Muscle of back (tissue), 11 donors: ENCODE results near the gene FGF10. TPM values are rescaled to one million over a fixed set of nuclear protein-coding genes. Genes with fewer than 3 reads are reported as not detected.
A peak's percentile ranks its signal among the peaks of the same experiment; 100 is the strongest.

ENCODE experiments used
- DNase-seq, 3 donors: peaks; one replicate each; pipeline versions ENCODE4 v3.0.0 to v3.0.0-alpha.2; 2013
- polyA plus RNA-seq, 10 donors: library from polyadenylated mRNA; unstranded; fragments of 120-200 nt; gene quantifications; one replicate each; pipeline ENCODE4 v1.2.1, GENCODE V29; 2013; ENCODE audit not compliant: insufficient read length in 10 of 10

Gene FGF10
- polyA plus RNA-seq, 10 donors, result 3.1 to 7.6 (median 5.9) TPM

DNA sequence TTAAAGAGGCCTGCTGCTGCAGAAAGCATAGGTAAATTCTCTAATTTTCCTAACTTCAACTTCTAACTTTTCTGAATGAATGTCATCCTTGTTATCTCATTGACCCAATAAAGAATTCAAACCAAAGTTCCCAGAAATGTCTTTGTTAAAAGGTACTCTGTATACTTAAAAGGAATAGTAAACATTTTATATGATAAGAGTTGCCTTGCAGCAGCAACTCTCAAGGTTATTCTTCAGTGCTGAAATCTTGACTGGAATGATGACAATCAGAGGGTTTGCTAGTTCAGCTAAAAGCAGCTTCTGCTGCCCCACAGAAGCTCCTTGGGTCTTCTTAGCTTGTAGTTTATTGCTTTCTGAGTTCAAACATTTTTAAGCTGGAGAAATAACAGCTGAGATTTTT, 28.3 kb downstream of the FGF10 start:
- DNase-seq, result peak in 1 of 3 donors; percentile 13

DNA sequence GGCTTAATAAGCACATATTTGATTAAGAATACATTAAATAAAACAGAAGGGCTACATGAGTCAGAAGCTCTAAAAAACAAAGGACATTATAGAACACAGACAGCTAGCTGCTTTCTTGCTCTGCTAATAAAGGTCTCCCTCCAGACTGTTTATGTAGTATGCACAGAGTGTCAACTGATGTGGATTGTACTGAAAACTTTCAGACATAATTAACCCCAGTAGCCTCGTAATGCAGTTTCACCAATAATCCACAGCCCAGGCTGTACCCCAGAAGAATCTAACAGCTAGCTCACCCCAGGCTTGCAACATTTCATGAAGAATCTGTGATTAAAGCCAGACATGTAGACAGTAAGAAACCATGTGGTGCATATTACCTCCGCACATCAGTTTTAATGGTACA, 30.8 kb downstream of the FGF10 start:
- peak in 1 of 3 donors; percentile 18 for DNase-seq

DNA sequence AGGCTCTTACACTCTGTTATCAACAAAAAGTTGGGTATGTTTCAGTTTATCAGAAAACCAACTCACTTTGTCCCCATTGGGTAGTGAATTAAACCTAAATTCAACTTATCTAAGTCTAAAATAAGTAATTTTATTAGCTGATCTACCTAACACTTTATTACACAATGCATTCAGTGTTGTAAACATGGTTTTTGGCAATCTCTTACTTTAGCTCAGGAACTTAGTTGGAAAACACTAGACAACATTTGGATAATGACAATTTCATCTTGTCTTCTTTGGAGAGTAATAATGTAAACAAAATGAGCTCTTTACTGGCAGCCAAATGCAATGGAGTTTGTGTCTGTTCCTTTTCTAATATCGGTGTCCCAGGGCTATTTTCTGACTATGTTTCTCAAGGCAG, 33.0 kb downstream of the FGF10 start:
- DNase-seq, result peak; percentile 21 to 62 (median 38)

DNA sequence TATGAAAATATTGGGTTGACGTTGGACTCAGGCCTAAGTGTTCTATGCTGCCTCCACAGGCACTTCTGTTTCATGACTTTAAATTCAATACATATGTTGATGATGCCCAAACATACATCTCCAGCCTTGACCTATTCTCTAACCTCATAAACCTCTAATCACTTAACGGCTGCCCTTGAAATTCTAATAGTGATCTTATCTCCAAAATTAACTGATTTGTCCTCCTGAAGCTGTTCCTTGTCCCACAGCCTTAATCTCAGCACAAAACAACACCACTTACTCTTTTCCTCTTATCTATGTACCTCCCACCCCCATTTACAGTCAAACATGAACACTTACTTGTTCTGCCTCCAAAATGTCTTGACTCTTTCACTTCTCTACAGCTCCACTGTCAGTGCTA, 43.3 kb downstream of the FGF10 start:
- no peak for DNase-seq

DNA sequence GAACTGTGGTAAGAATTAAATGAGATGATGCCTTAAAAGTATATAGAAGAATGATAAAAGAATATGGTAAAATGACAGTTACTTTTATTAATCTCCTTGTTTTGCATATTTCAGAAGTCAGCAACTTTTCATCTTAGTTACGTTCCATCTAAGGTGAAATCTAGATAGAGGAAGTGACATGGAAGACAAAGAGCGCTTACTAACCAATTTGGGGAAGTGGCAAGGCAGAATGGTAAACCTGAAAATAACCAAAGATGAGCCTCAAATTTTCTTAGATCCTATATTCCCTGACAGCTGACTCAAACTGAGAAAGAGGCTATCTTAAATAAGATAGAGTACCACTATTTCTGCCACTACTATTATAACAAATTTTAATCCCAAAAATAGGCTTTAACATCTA, 52.5 kb downstream of the FGF10 start:
- DNase-seq, result no peak

DNA sequence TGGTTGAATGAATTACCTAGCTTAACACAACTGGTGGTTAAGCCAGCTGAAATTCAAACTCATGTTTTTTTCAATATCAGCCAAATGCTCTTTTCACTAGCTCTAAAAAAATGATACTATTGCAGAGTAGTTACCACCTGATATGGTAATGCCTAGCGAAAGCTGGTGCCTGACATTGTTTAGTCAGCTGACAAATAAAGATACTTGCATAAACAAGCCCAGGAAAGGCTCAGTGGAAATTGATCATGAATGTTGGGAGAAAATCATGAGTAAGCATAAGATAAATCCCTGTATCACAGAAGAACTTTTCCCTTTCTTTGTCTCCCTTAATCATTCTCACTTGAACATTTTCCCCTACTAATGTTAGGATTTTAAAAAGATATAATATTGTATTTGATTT, 54.6 kb downstream of the FGF10 start:
- no peak for DNase-seq

DNA sequence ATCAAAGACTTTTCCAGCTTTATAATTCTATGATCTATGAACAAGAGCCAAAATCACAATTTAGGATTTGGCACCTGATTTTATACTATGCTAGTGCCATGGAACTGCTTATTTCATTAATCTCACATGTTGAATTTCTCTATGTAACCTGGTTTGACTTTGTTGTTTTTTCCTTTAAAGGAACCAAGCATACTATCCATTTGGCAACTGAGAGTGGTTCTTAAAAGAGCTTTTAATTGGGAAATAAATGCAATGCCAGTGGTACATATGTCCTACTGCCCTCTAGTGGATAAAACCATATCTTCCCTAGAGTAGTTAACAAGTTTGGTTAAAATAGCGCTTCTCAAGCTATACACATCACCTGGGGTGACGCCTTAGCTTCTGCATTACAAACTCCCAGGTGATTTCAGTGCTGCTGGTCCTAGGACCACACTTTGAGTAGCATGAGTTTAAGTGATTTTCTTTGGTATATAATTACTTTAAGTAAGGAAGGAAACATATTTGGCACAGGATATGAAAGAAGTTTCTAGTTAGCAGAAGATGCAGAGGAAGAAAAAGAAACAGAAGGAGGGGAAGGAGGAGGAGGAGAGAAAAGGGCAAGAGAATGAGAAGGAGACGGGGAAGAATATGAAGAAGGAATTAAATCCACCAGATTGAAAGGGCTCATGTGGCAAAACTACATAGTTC, 56.8 kb downstream of the FGF10 start:
- peak; percentile 3 to 53 (median 34) for DNase-seq

DNA sequence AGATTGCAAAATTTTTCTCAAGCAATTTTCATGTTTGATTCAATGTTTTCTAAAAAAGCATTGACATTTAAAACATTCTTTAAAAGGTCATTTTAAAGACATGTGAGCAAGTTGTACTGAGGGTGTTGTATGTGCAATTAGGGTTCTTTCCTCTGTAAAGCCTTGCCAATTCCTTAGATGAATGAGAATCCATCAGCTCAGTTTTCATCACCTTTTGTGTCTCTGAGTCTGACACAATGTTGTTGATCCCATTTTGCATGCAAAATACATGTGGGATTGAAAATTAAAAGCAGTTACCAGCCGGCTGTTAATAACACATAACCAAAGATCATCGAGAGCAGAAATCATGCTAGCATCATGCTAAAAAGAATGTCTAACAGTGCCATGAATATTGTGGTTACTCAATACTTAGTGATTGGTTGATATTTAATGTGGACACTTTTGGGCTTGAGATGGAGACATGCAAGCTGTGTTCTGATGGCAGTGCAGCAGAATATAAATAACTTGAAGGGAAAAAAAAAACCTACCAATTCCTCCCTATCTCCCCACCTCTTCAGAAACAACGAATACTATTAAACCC, 57.7 kb downstream of the FGF10 start:
- peak in 1 of 3 donors; percentile 21 for DNase-seq

DNA sequence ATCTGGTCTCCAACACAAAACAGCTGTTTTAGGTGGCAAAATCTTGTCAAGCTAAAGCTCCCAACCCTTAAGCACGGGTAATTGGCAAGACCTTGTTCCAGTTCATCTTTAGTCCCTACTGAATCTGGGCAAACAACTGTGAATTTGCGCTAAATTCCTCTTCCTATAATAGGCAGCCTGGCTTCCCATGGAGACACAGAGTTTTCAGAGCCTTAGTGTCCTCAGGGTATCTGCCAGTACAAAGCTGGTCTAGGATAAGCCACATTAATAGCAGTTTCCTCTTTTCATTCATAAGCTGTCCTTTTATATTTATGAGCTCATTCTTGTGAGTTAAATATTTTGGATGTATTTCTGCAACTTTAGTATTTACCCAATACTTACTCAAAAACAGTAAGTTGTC, 59.5 kb downstream of the FGF10 start:
- no peak for DNase-seq

DNA sequence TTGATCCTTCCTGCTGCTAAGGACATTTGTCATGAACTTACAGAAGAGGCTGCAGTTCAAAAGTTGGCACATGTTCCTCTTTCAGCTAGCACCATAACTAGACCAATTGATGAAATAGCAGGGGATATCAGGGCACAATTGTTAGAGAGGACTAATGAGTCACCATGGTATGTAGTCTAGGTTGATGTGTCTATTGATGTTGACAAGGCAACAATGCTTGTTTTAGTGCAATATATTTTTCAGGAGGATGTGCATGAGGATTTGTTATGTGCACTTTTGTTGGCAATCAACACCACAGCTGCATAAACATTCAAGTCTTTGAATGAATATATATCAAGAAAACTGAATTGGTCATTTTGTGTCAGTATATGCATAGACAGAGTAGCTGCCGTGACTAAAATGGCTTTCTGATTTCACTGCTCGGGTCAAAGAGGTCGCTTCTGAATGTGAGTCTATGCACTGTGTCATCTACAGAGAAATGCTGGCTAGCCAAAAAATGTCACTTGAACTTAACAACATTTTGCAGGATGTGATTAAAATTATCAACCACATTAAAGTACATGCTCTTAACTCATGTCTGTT, 68.0 kb downstream of the FGF10 start:
- DNase-seq, result no peak

DNA sequence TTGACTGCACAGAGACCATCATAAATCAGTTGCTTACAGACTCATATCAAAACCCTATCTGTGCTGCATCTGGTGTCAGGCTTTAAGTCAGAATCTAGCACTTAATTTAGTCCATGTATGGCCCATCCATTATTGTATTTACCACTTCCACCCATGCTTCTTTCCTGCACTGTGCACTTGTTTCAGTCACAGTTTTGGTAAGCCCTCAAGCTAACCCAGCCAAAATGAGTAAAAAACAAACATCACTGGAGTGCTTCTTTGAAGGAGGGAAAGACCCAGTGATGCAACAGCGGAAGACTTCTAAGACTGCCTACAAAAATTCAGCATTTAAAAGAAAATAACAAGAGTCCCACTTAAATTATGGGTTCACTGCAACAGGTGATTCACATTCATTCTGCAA, 69.0 kb downstream of the FGF10 start:
- no peak for DNase-seq

DNA sequence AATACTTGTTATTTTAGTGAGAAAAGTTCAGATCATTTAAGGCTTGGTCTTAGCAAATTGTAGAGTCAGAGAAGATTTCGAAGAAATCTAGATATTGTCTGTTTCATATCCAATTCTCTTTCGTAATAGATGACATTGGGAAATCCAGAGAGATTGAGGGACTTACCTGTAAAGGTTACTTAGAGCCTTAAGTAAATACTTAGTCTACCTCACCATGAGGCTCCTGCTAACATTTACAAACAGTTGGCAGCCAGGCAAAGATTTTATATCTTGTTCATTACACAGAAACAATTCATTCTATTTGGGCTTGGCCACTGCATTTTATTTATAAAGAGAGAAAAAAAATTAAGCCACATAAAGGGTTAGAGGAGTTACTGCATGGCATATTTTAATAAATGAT, 70.3 kb downstream of the FGF10 start:
- no peak for DNase-seq

DNA sequence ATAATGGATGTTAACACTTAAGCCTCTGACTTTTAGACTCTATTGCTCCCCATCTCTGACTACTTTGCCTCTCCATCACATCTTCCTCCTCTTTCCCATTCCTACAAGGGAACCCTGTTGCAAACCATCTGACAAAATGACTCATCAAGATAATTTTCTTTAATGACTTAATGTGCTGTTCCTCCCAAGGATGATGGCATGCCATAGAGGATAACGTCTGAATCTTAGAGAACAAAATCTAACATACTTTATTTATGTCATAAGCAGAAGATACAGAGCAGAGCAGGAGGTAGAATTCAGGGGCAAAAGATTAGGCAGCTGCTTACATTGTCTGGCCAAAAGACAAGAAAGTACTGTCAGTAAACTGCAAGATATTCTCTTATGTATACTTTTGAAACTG, 76.8 kb downstream of the FGF10 start:
- no peak for DNase-seq

DNA sequence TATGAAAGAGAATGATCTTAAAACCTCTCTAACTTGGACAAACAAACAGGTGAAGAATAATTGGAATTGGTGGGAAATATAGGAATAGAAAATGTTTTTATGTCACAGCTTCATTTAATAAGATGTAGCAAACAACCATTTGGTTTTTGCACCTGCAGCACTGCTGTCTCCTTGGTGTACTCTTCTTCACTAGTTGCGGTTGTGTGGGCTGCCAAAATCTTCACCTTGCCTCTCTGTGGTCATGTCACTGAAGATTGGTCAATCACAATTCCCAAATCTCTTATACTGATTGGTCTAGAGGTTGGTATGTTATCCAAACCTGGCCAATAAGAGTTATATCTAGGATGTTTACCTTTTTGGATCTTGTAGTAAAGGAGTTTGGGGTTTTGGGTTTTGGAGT, 88.7 kb downstream of the FGF10 start:
- no peak for DNase-seq

DNA sequence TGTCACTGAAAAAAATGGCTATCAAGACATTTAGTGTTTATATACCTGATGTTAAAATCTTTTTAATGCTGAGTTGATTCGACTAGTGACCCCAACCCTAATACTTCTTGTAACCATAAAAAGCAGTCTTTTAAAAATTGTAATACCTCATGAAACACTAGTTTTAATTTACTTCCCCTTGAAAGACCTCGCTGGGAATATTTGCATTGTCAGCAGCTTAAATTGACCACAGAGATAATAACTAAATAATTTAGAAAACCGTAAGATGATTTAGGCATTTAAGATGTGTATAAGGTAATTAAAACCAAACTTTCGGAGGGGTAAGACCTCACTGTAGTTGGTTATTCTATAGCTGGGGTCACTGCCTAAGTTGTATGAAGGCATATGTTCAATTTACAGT, 89.8 kb downstream of the FGF10 start:
- DNase-seq, result no peak

DNA sequence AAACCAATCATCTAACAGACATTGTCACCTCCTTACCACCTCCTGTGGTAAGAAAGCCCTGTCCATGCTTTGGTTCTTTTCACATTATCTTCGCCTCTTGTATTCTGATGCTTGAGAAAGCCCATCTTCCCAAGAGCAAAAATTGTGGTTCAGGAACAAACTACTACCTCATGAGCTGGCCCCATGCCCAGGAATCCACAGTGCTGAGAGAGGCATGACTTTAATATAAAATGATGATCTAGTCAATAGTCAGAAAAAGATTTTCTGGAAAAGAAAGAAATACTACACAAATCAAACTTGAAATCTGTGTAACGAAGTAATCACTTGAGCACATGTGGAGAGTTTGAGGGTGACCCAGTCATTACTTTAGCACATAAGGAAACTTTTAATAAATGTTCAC, 94.7 kb downstream of the FGF10 start:
- peak; percentile 42 to 84 (median 77) for DNase-seq

DNA sequence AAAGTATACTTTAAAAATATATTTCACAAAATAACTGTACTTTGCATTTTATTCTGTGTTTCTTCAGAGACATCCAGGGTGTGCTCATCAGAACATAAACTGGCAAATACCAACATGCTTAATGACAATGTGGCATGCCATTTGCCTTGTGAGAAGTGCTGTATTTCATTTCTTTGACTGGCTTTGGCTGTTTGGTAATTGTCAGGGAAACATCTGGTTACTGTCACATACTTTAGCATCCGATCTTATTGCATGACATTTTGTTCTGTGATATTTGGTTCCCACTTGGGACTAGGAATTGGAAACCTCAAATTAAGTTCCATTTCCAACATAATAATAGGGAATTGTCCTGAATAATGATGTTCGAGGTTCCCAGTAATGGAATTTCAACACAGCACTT, 96.5 kb downstream of the FGF10 start:
- no peak for DNase-seq

DNA sequence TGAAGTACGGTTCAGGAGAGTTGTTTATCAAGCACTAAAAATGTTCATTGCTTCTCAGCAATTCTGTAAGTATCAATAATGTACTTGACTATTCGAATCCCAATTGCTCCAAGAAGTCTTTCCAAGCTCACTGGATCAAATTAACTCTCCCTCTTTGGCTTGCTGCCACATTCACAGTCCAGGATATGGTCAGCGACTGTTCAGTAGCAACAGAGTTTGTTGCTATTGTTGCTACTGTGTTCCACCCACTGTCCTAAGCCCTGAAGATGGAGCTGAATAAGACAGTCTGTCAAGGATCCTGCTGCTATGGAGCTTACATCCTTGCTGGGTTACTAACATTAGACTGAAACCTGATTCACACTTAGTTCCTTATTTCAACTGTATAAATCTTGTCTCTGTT, 110.8 kb downstream of the FGF10 start:
- peak in 2 of 3 donors; percentile 6 to 37 for DNase-seq

DNA sequence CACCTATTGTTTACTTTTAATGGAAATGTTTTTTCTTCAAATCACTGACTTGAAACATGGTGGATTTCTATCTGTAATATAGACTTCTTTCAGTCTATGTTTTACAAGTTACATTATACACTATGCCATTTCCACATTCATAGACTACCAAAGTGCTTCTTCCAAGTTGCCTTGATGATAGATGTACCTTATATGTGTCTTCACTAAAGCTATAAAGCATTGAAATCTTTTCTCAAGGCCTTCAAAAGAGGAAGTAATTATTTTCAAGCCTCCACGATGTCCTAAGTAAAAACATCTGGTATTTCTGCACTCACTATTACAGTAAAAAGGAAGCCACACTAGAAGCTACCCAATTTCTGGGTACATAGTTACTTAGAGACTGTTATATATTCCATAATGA, 113.3 kb downstream of the FGF10 start:
- no peak for DNase-seq

DNA sequence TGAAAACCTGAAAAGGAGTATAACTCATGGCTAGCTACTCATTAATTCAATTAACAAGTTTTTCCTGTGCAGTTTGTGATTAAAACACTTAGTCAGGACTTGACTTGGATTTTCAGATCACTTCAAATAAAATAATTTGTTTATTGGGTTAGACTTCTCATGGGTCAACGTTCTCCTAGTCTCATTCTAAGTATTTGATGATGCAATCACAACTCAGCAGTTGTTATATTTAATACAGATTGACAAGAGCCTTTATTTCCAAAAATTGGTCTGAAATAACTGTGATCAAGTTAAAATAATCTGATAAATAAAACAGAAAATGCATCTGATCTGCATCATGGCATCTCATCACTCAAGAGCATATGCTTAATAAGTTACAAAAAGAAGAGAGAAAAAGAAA, 113.9 kb downstream of the FGF10 start:
- DNase-seq, result no peak

DNA sequence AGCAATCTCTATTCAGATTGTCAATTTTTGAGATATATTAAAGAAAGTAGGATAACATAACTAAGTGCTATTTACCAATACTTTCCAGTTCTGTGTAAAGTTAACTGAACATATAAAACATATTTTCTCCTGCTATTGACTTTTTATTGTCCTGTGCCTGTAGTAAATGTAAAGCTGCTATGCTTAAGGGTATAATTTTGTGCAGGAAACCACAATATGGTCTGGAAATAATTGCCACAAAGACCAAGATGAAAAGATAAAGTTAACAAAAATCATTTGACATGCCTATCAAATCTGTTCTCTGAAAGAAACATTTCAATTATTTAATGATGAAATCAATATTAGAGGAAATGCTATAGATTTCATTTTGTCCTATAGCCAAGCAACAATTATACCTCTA, 121.3 kb downstream of the FGF10 start:
- no peak for DNase-seq

DNA sequence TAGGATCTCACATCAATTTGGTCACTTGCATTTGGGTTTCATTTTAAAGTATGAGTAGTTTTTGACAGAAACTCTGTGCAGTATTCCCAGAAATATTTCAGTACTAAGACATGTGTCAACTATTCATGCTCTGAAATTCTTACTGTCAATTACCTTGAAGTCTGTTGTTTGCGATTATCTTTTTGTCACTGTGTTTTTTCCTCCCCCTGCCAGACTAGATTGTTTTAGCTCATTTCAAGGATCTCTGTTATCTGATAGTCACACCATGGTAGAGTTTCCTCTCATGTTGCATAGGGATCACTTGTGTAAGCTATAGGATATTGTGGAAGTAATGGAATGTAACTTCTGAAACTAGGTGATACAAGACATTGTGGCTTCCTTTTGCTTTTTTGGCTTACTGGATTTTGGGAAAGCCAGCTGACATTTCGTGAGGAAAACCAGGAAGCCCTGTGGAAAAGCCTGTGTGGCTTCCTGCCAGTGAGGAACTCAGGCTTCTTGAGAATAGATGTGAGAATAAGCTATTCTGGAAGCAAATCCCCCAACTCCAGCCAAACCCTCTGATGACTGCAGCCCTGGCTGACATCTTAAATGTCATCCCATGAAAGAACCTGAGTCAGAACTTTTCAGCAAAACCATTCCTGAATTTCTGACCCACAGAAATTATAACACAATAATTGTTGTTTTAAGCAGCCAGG, 122.2 kb downstream of the FGF10 start:
- DNase-seq, result peak in 2 of 3 donors; percentile 34 to 44

DNA sequence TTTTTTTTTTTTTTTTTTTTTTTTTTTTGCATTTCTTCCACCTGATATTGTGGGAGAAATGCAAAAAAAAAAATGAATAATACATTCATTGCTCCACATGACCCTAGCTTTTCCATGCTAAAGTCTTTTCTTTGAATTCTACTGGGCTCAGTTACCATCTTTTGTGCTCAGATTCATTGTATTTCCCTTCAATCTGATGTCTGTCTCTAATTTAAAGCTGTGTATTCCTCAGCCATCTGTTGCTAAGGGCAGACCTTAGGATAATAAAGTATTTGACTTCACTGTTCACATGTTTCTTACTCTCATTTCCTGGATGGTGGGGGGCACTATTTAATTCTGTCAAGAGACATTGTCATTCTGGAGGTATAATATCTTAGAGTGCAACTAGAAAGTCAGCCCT, 123.5 kb downstream of the FGF10 start:
- no peak for DNase-seq
